Esophagus squamous epithelium (tissue), 4 donors: ENCODE results near the gene FOXD4L1.
"Not testable (repeated sequence)": the region's sequence is repeated elsewhere in the genome, so short reads cannot be mapped to it uniquely, and the experiment has no call there.

Experiments used
- POLR2A ChIP-seq, 4 donors: fragments of 450-650 bp; IDR thresholded peaks; one replicate each; pipeline ENCODE4 v1.6.1; 2017; ENCODE audit warnings: antibody characterized with exemption in 4 of 4, mild to moderate bottlenecking in 4 of 4, moderate library complexity in 3 of 4
- TF ChIP-seq, protein P1 (sequence below), 6 experiments: fragments of 450-650 bp in 4 of 6; fragments of 200-600 bp in 2 of 6; sonication (generic) in 2 of 6; IDR thresholded peaks; one replicate each; pipeline ENCODE4 v1.5.1; 2016 to 2019; ENCODE audit warnings: antibody characterized with exemption in 6 of 6, mild to moderate bottlenecking in 4 of 6, moderate library complexity in 4 of 6

DNA sequence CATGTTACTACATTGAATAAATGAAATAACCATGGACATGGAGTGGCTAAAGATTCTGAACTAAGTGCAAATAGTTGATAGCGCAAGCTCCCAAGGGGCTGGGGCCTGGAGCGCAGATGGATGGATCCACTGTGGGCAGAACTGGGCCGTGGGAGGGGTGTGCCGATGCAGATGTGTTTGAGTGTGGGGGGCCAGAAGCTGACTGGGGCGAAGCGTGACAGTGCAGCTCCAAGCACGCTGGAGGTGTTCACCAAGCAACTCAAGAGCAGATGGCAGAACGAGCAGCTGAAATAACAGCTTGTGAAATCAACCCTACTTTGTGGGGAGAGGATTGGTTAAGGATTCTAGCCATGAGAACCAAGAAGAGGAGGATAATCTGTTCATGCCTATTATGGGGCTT is 17.0 kb downstream of the FOXD4L1 start:
- TF ChIP-seq, protein P1, sequence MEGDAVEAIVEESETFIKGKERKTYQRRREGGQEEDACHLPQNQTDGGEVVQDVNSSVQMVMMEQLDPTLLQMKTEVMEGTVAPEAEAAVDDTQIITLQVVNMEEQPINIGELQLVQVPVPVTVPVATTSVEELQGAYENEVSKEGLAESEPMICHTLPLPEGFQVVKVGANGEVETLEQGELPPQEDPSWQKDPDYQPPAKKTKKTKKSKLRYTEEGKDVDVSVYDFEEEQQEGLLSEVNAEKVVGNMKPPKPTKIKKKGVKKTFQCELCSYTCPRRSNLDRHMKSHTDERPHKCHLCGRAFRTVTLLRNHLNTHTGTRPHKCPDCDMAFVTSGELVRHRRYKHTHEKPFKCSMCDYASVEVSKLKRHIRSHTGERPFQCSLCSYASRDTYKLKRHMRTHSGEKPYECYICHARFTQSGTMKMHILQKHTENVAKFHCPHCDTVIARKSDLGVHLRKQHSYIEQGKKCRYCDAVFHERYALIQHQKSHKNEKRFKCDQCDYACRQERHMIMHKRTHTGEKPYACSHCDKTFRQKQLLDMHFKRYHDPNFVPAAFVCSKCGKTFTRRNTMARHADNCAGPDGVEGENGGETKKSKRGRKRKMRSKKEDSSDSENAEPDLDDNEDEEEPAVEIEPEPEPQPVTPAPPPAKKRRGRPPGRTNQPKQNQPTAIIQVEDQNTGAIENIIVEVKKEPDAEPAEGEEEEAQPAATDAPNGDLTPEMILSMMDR (IDR thresholded peaks at IDR 0.05) = not testable (repeated sequence)
- not testable (repeated sequence) for TF ChIP-seq POLR2A (IDR thresholded peaks at IDR 0.05)
